Fibroblast of pulmonary artery (primary cell): ENCODE results near the gene GIGYF1.

Experiments
- DNase-seq: peaks from one replicate; pipeline ENCODE4 v3.0.0-alpha.2; 2010; ENCODE audit warnings: low read depth
- H3K4me3 ChIP-seq: replicated peaks from 2 replicates; pipeline ENCODE4 v1.5.1; 2011; ENCODE audit warnings: low read depth, mild to moderate bottlenecking, control low read depth, low read length, moderate library complexity
- TF ChIP-seq, protein P1 (sequence below): IDR thresholded peaks from 2 replicates; pipeline ENCODE4 v1.5.1; 2011; ENCODE audit warnings: mild to moderate bottlenecking, control low read depth, low read length, inconsistent platforms; ENCODE audit errors: missing control alignments

The GIGYF1 gene, protein sequence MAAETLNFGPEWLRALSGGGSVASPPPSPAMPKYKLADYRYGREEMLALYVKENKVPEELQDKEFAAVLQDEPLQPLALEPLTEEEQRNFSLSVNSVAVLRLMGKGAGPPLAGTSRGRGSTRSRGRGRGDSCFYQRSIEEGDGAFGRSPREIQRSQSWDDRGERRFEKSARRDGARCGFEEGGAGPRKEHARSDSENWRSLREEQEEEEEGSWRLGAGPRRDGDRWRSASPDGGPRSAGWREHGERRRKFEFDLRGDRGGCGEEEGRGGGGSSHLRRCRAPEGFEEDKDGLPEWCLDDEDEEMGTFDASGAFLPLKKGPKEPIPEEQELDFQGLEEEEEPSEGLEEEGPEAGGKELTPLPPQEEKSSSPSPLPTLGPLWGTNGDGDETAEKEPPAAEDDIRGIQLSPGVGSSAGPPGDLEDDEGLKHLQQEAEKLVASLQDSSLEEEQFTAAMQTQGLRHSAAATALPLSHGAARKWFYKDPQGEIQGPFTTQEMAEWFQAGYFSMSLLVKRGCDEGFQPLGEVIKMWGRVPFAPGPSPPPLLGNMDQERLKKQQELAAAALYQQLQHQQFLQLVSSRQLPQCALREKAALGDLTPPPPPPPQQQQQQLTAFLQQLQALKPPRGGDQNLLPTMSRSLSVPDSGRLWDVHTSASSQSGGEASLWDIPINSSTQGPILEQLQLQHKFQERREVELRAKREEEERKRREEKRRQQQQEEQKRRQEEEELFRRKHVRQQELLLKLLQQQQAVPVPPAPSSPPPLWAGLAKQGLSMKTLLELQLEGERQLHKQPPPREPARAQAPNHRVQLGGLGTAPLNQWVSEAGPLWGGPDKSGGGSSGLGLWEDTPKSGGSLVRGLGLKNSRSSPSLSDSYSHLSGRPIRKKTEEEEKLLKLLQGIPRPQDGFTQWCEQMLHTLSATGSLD (N-terminal part only)

DNA sequence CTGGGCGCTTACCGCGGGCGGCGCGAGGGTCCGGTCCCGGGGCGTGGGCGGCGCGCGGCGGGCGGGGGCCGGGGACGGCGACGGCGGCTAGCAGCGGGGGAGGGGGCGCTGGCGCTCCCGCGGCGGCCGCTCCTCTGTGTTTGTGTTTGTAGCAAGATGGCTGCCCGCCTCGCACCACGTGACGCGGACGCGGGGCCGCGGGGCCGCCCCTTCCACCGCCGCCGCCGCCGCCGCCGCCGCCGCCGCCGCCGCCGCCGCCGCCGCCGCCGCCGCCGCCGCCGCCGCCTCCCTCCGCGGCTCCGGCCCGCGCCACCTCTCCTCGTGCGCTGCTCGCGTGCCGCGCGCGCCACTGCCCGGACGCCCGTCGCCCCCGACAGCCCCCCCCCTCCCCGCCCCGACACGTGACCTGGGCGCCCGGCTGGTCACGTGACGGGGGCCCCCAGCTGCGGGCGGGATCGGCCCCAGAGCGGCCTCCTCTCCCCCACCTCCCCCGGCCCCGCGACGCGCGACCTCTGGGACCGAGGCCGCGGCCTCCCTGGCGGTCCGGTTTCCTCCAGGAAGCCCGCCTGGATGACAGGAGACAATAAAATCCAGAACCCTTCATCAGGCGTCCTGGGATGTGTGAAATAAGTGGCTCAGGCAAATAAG, at the start of gene GIGYF1:
GIGYF1 (minus strand) TSS at position 153 of the 648 bp plus-strand sequence. CDS start 6,012 bp downstream, outside the sequence.
- TF ChIP-seq, protein P1, sequence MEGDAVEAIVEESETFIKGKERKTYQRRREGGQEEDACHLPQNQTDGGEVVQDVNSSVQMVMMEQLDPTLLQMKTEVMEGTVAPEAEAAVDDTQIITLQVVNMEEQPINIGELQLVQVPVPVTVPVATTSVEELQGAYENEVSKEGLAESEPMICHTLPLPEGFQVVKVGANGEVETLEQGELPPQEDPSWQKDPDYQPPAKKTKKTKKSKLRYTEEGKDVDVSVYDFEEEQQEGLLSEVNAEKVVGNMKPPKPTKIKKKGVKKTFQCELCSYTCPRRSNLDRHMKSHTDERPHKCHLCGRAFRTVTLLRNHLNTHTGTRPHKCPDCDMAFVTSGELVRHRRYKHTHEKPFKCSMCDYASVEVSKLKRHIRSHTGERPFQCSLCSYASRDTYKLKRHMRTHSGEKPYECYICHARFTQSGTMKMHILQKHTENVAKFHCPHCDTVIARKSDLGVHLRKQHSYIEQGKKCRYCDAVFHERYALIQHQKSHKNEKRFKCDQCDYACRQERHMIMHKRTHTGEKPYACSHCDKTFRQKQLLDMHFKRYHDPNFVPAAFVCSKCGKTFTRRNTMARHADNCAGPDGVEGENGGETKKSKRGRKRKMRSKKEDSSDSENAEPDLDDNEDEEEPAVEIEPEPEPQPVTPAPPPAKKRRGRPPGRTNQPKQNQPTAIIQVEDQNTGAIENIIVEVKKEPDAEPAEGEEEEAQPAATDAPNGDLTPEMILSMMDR = no peak
- DNase-seq = peak; percentile 61
- H3K4me3 ChIP-seq = peak within 1 kb of the TSS; percentile 79

DNA sequence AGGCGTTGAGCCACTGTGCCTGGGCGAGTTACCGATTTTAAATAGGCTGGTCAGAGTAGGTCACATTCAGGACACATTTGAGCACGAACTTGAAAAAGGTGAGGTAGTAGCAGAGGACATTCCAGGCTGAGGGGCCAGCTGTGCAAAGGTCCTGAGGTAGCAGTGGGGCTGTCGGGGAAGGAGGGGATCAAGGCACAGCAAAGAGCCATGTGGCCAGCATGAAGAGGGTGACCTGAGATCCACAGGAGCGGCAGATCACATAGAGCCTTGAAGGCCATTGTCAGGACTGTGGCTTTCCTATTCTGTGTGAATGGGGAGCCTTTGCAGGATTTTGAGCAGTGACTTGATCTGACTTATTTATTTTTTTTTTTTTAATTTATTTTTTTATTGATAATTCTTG, 45.9 kb upstream of the GIGYF1 start:
- TF ChIP-seq, protein P1 = no peak
- H3K4me3 ChIP-seq = no peak overlapping the region

DNA sequence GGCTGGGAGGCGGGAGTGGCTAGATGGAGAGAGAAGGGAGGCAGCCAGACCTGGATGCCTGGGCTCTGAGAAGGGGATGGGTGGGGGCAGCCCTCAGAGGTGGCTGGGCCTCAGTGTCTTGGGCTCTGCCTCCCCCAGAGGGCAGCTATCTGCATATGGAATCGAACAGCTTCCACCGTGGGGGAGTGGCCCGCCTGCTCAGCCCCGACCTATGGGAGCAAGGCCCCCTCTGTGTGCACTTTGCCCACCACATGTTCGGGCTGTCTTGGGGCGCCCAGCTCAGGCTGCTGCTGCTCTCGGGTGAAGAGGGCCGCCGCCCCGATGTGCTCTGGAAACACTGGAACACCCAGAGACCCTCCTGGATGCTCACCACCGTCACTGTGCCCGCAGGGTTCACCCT, 42.6 kb upstream of the GIGYF1 start:
- DNase-seq = no peak
- H3K4me3 ChIP-seq = no peak overlapping the region
- TF ChIP-seq, protein P1 = no peak

More for the DNA sequence above, 45.9 kb upstream of the GIGYF1 start:
- no peak for DNase-seq

DNA sequence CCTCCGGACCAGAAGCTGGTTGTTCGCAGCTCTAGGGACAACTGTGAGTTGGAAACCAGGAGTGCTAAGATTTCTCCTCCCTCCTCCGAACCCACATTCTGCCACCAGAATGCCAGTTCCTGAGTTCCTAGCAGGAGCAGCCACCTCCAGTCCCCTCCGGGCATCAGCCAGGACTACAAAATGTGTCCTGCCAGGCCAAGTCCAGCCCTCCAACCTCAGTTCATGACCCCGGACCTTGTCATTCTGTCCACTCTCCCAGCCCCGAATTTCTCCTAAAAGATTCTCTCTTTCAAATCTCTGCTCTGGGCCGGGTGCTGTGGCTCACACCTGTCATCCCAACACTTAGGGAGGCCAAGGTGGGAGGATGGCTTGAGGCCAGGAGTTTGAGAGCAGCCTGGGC, 41.7 kb upstream of the GIGYF1 start:
- no peak for DNase-seq
- TF ChIP-seq, protein P1 = no peak
- no peak overlapping the region for H3K4me3 ChIP-seq

DNA sequence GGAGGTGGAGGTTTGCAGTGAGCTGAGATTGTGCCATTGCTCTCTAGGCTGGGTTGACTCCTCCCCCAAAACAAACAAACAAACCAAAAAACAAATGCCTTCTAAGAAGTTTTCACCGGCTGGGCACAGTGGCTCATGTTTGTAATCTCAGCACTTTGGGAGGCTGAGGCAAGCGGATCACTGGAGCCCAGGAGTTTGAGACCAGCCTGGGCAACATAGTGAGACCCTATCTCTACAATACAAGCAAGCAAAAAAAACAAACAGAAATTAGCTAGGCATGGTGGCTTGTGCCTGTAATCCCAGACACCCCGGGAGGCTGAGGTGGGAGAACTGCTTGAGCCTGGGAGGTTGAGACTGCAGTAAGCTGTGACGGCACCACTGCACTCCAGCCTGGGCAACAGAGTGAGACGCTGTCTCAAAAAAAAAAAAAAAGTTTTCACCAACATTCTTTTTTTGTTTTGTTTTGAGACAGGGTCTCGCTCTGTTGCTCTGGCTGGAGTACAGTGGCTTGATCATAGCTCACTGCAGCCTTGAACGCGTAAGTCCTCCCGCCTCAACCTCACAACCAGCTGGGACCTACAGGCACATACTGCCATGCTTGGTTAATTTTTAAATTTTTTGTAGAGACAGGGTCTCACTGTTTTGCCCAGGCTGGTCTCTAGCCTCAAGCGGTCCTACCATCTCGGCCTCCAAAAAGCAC, 38.0 kb upstream of the GIGYF1 start:
- DNase-seq = no peak
- TF ChIP-seq, protein P1 = no peak
- H3K4me3 ChIP-seq = no peak overlapping the region

DNA sequence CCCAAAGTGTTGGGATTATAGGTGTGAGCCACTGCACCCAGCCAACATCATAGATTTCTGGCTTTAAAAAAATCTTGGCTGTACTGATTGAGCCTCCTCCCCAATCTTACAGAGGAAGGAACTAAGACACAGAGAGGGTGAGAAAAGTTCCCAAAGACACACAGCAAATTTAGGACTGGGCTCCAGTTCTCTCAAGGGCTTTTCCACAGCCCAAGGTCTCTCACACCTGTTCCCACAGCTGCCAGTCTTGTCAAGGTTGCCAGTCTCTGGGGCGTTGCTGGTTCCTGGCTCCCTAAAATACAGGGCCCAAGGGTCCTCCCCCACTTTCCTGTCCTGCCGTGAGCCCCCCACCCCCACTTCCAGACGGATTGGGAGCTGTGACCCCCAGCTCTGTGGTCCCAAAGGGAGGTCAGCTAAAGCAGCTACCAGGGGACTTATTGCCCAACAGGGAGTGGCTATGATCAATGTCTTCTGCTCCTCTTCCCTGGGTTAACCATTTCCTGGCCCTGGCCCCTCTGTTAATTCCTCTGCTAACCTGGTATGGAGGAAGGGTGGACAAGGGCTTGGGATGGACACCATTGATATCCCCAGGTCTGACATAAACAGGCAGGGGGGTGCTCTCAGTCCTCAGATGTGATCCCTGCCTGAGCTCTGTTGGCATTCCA, 36.2 kb upstream of the GIGYF1 start:
- no peak overlapping the region for H3K4me3 ChIP-seq
- no peak for DNase-seq
- TF ChIP-seq, protein P1 = no peak
